ENCODE data around the gene BHLHE23.

The BHLHE23 gene

DNA sequence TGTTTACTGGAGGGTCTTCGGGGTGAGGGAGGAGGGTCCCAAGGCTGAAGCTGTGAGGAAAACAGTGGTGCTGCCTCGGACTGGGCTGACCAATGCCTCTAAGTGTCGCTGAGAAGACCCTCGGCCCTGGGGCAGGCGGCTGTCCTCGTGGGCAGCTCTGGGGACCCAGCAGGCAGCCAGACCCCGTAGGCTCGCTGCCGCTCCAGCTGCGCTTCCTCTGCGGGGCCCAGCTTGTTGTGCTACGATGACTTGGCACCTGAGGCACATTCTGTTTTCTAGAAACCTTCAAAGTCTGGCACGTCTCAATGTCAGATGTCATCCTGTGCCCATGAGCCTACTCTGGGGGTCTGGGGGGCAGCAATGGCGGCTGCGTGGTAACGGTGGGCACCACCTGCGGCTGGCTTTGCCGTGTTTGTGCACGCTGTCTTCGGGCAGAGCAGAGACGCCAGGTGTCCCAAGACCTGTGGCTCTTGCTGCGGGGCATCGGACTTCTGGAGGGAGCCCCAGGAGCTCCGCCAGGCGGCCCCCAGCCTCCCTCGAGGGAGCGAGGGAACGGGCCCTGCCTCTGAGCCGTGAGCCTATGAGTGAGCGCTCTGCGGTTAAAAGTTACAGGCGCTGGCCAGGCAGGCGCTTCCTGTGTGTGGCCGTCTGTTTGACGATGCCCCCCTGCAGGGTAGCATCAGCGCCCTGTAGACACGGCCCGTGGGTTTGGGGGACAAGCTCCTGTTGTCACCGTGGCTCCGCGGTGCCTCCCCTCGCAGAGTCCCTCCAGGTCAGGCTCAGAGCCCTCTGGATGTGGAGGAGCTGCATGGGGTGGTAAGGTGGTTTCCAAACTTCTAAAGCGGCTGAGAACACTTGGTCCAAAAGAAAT lies 47.4 kb downstream of the BHLHE23 start:
- Histone ChIP-seq H3K27ac (ENCODE audit: low read length) (no peak overlapping the region), H3K27me3 (ENCODE audit: low read depth, low read length) (no peaks in the 10 kb centered on the region), H3K9me3 (ENCODE audit: control insufficient read depth in 1 of 2, low read length in 2 of 2) (no peaks in the 10 kb centered on the region), H3K4me3 (ENCODE audit: low read depth in 1 of 2, low read length in 2 of 2) (no peak overlapping the region), H3K4me1 (ENCODE audit: control insufficient read depth in 1 of 2, insufficient read depth in 2 of 2, low read length in 2 of 2) (peaks cover 0 to 3% of the 10 kb centered on the region in 2 donors), H3K36me3 (ENCODE audit: control insufficient read depth in 1 of 2, insufficient read depth in 2 of 2, low read length in 2 of 2) (peaks cover 0 to 13% of the 10 kb centered on the region in 2 donors)

DNA sequence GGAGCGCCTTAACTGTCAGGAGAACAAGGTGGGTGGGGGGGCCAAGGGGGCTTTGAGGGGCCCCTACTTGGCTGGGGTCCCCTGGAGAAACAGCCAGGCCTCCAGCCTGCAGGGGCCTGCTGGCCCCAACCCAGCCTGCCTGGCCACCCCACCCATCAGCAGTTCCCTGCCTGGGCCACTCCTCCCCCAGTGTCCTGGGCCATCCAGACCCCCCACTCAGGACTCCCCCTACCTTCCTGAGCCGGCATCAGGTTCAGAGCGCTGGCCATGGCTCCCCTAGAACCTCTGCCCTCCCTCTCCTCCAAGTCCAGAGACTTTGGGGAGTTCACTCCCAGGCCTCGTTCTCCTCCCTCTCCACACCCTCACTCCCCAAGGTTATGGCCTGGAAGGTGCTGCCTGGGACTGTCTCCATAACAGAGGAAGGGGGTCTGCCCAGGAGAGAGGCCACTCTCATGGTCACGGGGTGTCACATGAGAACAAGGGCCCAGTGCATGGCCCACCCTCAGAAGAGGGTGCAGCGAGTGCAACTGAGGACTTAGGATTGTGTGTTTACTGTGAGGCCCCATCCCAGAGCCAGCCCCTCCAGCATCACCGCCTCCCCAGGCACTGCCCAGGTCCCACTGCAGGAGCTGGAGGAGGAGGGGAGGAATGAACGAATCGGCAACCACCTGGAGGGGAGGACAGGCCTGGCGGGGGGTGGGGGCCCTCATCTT lies 48.2 kb downstream of the BHLHE23 start:
- Histone ChIP-seq H3K4me3 (ENCODE audit: low read depth in 1 of 2, low read length in 2 of 2) (no peak overlapping the region), H3K9me3 (ENCODE audit: control insufficient read depth in 1 of 2, low read length in 2 of 2) (no peaks in the 10 kb centered on the region), H3K36me3 (ENCODE audit: control insufficient read depth in 1 of 2, insufficient read depth in 2 of 2, low read length in 2 of 2) (peaks cover 0 to 8% of the 10 kb centered on the region in 2 donors), H3K4me1 (ENCODE audit: control insufficient read depth in 1 of 2, insufficient read depth in 2 of 2, low read length in 2 of 2) (peaks cover 2 to 11% of the 10 kb centered on the region in 2 donors), H3K27ac (ENCODE audit: low read length) (no peak overlapping the region), H3K27me3 (ENCODE audit: low read depth, low read length) (no peaks in the 10 kb centered on the region)

DNA sequence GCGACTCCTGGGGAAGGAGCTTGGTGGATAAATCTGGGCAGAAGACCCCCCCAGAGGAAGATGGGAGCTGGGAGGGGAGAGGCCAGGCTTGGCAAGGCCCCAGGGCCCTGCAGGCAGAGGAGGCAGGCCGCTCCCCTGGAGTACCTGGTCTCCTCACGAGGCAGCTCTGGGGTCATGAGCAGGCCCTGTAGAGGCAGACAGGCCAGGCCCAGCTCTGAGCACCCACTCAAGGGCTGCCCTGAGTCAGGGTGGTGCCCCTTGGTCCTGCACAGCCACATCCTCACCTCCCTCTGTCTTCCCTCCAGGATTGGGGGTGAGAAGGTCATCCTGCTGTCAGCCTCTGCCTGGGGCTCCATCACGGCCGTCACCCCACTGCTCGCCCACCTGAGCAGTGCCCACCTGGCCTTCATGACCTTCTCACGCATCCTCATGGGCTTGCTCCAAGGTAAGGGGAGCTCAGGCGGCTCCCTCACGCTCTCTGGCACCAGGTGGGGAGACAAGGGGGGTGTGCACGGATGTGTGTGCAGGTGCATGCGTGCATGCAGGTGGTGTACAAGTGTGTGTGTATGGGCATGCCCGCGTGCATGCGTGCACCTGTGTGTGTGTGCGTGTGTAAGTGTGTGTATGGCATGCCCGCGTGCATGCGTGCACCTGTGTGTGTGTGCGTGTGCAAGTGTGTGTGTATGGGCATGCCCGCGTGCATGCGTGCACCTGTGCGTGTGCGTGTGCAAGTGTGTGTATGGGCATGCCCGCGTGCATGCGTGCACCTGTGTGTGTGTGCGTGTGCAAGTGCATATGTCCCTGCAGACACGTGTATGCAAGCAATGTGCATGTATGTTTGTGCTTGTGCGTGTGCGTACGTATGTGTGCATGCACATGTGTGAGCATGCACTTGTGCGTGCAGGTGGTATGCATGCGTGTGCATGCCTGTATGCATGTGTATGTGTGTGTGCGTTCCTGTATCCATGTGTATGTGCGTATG lies 49.3 kb downstream of the BHLHE23 start:
- Histone ChIP-seq H3K4me3 (ENCODE audit: low read depth in 1 of 2, low read length in 2 of 2) (no peak overlapping the region), H3K27ac (ENCODE audit: low read length) (no peak overlapping the region), H3K36me3 (ENCODE audit: control insufficient read depth in 1 of 2, insufficient read depth in 2 of 2, low read length in 2 of 2) (peaks cover 0 to 3% of the 10 kb centered on the region in 2 donors), H3K4me1 (ENCODE audit: control insufficient read depth in 1 of 2, insufficient read depth in 2 of 2, low read length in 2 of 2) (peaks cover 9 to 19% of the 10 kb centered on the region in 2 donors), H3K27me3 (ENCODE audit: low read depth, low read length) (no peaks in the 10 kb centered on the region), H3K9me3 (ENCODE audit: control insufficient read depth in 1 of 2, low read length in 2 of 2) (no peaks in the 10 kb centered on the region)

DNA sequence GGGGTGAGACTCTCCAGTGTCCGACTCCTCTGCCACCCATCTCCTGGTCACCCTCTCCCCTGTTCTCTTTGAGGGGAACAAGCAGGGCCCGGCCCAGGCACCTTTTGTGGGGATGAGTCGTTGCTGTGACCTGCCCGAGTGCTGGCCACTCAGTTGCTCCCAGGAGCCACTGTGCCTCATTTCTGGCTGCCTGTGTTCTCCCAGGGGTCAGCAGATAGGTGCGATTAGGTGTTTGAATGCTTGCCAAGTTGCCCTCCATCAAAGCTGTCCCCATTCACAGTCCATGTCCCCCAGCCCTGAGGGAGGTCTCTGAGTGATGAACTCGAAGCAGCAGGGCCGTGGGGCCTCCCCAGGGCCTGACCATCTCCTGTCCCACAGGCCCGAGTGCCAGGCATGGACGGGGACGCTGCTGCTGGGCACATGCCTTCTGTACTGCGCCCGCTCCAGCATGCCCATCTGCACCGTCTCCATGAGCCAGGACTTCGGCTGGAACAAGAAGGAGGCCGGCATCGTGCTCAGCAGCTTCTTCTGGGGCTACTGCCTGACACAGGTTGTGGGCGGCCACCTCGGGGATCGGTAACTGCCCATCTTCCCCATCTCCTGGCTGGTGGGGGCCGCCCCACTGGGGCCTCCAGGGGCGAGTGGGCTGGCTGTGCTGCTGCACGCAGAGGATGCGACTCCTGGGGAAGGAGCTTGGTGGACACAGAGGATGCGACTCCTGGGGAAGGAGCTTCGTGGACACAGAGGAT lies 50.2 kb downstream of the BHLHE23 start:
- Histone ChIP-seq H3K9me3 (ENCODE audit: control insufficient read depth in 1 of 2, low read length in 2 of 2) (no peaks in the 10 kb centered on the region), H3K27ac (ENCODE audit: low read length) (no peak overlapping the region), H3K27me3 (ENCODE audit: low read depth, low read length) (no peaks in the 10 kb centered on the region), H3K36me3 (ENCODE audit: control insufficient read depth in 1 of 2, insufficient read depth in 2 of 2, low read length in 2 of 2) (no peaks in the 10 kb centered on the region), H3K4me3 (ENCODE audit: low read depth in 1 of 2, low read length in 2 of 2) (no peak overlapping the region), H3K4me1 (ENCODE audit: control insufficient read depth in 1 of 2, insufficient read depth in 2 of 2, low read length in 2 of 2) (peaks cover 9 to 28% of the 10 kb centered on the region in 2 donors)

Measured in muscle layer of duodenum (tissue), 2 donors.